NCI-H2227 treated with DMSO at 0.1 percent for 48 hours (cell line): ENCODE data around the gene RNF31.

Experiments
- DNase-seq: peaks from one replicate; lab custom pipeline; 2025; lab: John Stamatoyannopoulos, UW

Gene RNF31

GRCh38 chr14:24116128-24116814, 31.0 kb upstream of the RNF31 start:
- DNase-seq = no peak

- DNase-seq = no peak
Measured at GRCh38 chr14:24117179-24117578, 30.1 kb upstream of the RNF31 start.

- no peak for DNase-seq
Measured at GRCh38 chr14:24119691-24120090, 27.6 kb upstream of the RNF31 start.

- DNase-seq = no peak
Measured at GRCh38 chr14:24121210-24121609, 26.1 kb upstream of the RNF31 start.

GRCh38 chr14:24122416-24122815, 24.9 kb upstream of the RNF31 start:
- DNase-seq = no peak

GRCh38 chr14:24122898-24123297, 24.4 kb upstream of the RNF31 start:
- no peak for DNase-seq

GRCh38 chr14:24123424-24124417, 23.6 kb upstream of the RNF31 start:
- DNase-seq = no peak

- DNase-seq = no peak
Measured at GRCh38 chr14:24126939-24127338, 20.4 kb upstream of the RNF31 start.

- DNase-seq = no peak
Measured at GRCh38 chr14:24127673-24128072, 19.6 kb upstream of the RNF31 start.

GRCh38 chr14:24129410-24129998, 17.8 kb upstream of the RNF31 start:
- no peak for DNase-seq

- no peak for DNase-seq
Measured at GRCh38 chr14:24130380-24130716, 16.9 kb upstream of the RNF31 start, which contains the start of gene FITM1. FITM1 (plus strand) TSS chr14:24130659; CDS start chr14:24131564, 905 bp downstream.

GRCh38 chr14:24130717-24131548, 16.4 kb upstream of the RNF31 start:
- DNase-seq = no peak

GRCh38 chr14:24131549-24131966, 15.7 kb upstream of the RNF31 start:
- DNase-seq = no peak

- no peak for DNase-seq
Measured at GRCh38 chr14:24132061-24132685, 15.1 kb upstream of the RNF31 start.

GRCh38 chr14:24132976-24133375, 14.3 kb upstream of the RNF31 start:
- no peak for DNase-seq

- DNase-seq = no peak
Measured at GRCh38 chr14:24133735-24134134, 13.6 kb upstream of the RNF31 start.

GRCh38 chr14:24135584-24135833, 11.8 kb upstream of the RNF31 start:
- DNase-seq = peak; percentile 82

- DNase-seq = peak; percentile 88
Measured at GRCh38 chr14:24135834-24136683, 11.2 kb upstream of the RNF31 start, which contains the start of gene PSME1. PSME1 (plus strand) TSS chr14:24136194; CDS start chr14:24136263, 69 bp downstream.

- DNase-seq = no peak
Measured at GRCh38 chr14:24136684-24137528, 10.4 kb upstream of the RNF31 start.
